Measurements from ENCODE around the gene STK35.
A peak's percentile ranks its signal among the peaks of the same experiment; 100 is the strongest.

- TF ChIP-seq EZH2 (IDR thresholded peaks at IDR 0.05; ENCODE audit: low read length, unreplicated experiment) = no peak
- peak; percentile 47; the same call in 1 of the 2 replicates for TF ChIP-seq CTCF (conservative IDR thresholded peaks at IDR 0.05; ENCODE audit: low read depth, low read length)
- TF ChIP-seq EZH2phosphoT487 (IDR thresholded peaks at IDR 0.05; ENCODE audit: borderline replicate concordance, low read length) = no peak
These were observed 15.2 kb upstream of the STK35 start for GRCh38 chr20:2086177-2086979.
